NOMO-1 treated with DMSO at 0.1 percent for 48 hours (cell line): Measurements from ENCODE around the gene PCNX1.
"Not testable (repeated sequence)": the region's sequence is repeated elsewhere in the genome, so short reads cannot be mapped to it uniquely, and the experiment has no call there.

Source experiments
- DNase-seq: peaks from one replicate; lab custom pipeline; 2025; ENCODE audit not compliant: unreplicated experiment; lab: John Stamatoyannopoulos, UW

The PCNX1 gene

GRCh38 chr14:71143381-71144290 lies 236.4 kb downstream of the PCNX1 start:
- no peak for DNase-seq

- not testable (repeated sequence) for DNase-seq
Measured at GRCh38 chr14:71147335-71147734, 240.1 kb downstream of the PCNX1 start.

GRCh38 chr14:71148627-71149026 lies 241.4 kb downstream of the PCNX1 start:
- DNase-seq, result no peak

- no peak for DNase-seq
Measured at GRCh38 chr14:71150737-71151136, 243.5 kb downstream of the PCNX1 start.

- no peak for DNase-seq
Measured at GRCh38 chr14:71155743-71156142, 248.5 kb downstream of the PCNX1 start.

- no peak for DNase-seq
Measured at GRCh38 chr14:71163050-71163841, 256.0 kb downstream of the PCNX1 start.

- DNase-seq, result no peak
Measured at GRCh38 chr14:71163842-71164629, 256.8 kb downstream of the PCNX1 start.
